ENCODE results near the gene BCOR.

The BCOR gene

DNA sequence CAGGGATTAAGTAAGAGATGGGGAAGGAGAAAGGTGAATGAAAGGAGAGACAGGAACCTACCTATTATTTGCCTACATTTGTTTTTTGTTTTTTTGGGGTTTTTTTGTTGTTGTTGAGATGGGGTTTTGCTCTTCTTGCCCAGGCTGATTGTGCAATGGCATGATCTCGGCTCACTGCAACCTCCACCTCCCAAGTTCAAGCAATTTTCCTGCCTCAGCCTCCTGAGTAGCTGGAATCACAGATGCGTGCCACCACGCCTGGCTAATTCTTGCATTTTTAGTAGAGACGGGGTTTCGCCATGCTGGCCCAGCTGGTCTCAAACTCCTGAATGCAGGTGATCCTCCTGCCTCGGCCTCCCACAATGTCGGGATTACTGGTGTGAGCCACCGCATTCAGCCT is 57.9 kb downstream of the BCOR start:
- Histone ChIP-seq H2AFZ (ENCODE audit: low read length) (no peak overlapping the region), H3K4me2 (ENCODE audit: low read length) (no peak overlapping the region), H3K79me2 (ENCODE audit: insufficient read depth, low read length) (no peaks in the 10 kb centered on the region), H3K4me1 (ENCODE audit: insufficient read depth, low read length, severe bottlenecking) (peaks cover 16% of the 10 kb centered on the region), H3F3A (ENCODE audit: insufficient read depth, low read length) (no peaks in the 10 kb centered on the region), H4K20me1 (ENCODE audit: insufficient read depth, low read length) (no peaks in the 10 kb centered on the region), H3K4me3 (ENCODE audit: low read depth, low read length, poor library complexity, severe bottlenecking) (no peak overlapping the region), H3K9me3 (ENCODE audit: low read length) (no peaks in the 10 kb centered on the region), H3K9me2 (ENCODE audit: low read depth, low read length) (no peaks in the 10 kb centered on the region), H3K9ac (ENCODE audit: low read length) (no peak overlapping the region), H3K27me3 (ENCODE audit: insufficient read depth, low read length) (no peaks in the 10 kb centered on the region), H3K27ac (ENCODE audit: low read depth, low read length, poor library complexity, severe bottlenecking) (no peak overlapping the region), H3K36me3 (ENCODE audit: insufficient read depth, low read length) (no peaks in the 10 kb centered on the region; the same call in 1 of the 2 replicates)
- TF ChIP-seq CTCF (IDR thresholded peaks at IDR 0.05; ENCODE audit: low read length), result no peak
- no peak for TF ChIP-seq EZH2 (IDR thresholded peaks at IDR 0.05; ENCODE audit: borderline replicate concordance, low read length)

GRCh38 chrX:40037367-40037766 is 60.4 kb downstream of the BCOR start:
- Histone ChIP-seq H3K4me3 (ENCODE audit: low read depth, low read length, poor library complexity, severe bottlenecking) (no peak overlapping the region), H3F3A (ENCODE audit: insufficient read depth, low read length) (no peaks in the 10 kb centered on the region), H4K20me1 (ENCODE audit: insufficient read depth, low read length) (no peaks in the 10 kb centered on the region), H3K4me2 (ENCODE audit: low read length) (no peak overlapping the region), H2AFZ (ENCODE audit: low read length) (no peak overlapping the region), H3K27me3 (ENCODE audit: insufficient read depth, low read length) (no peaks in the 10 kb centered on the region), H3K9me2 (ENCODE audit: low read depth, low read length) (no peaks in the 10 kb centered on the region), H3K4me1 (ENCODE audit: insufficient read depth, low read length, severe bottlenecking) (peaks cover 15% of the 10 kb centered on the region), H3K9me3 (ENCODE audit: low read length) (no peaks in the 10 kb centered on the region), H3K27ac (ENCODE audit: low read depth, low read length, poor library complexity, severe bottlenecking) (no peak overlapping the region), H3K36me3 (ENCODE audit: insufficient read depth, low read length) (no peaks in the 10 kb centered on the region), H3K9ac (ENCODE audit: low read length) (no peak overlapping the region), H3K79me2 (ENCODE audit: insufficient read depth, low read length) (no peaks in the 10 kb centered on the region)
- TF ChIP-seq EZH2 (IDR thresholded peaks at IDR 0.05; ENCODE audit: borderline replicate concordance, low read length) (no peak), CTCF (IDR thresholded peaks at IDR 0.05; ENCODE audit: low read length) (no peak)

DNA sequence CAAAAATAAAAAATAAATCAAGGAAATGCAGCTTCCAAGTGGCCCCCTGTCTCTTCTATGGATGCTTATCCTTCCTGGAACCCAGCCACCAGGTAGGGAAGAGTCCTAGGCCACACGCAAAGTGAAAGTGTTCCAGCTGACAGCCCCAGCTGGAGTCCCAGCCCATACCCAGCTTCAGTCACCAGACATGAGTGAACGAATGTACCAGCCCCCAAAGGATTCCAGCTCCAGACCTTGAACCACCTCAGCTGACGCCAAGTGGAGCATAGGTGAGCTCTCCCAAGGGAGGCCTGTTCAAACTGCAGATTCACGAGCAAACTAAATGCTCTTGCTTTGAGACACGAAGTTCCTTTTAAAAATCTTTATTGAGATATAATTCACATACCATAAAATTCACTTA is 62.0 kb downstream of the BCOR start:
- no peak for TF ChIP-seq CTCF (IDR thresholded peaks at IDR 0.05; ENCODE audit: low read length)
- TF ChIP-seq EZH2 (IDR thresholded peaks at IDR 0.05; ENCODE audit: borderline replicate concordance, low read length), result no peak
- Histone ChIP-seq H3F3A (ENCODE audit: insufficient read depth, low read length) (no peaks in the 10 kb centered on the region), H2AFZ (ENCODE audit: low read length) (no peak overlapping the region), H3K9me2 (ENCODE audit: low read depth, low read length) (no peaks in the 10 kb centered on the region), H3K36me3 (ENCODE audit: insufficient read depth, low read length) (no peaks in the 10 kb centered on the region), H3K79me2 (ENCODE audit: insufficient read depth, low read length) (no peaks in the 10 kb centered on the region), H3K9me3 (ENCODE audit: low read length) (no peaks in the 10 kb centered on the region), H3K4me3 (ENCODE audit: low read depth, low read length, poor library complexity, severe bottlenecking) (no peak overlapping the region), H3K9ac (ENCODE audit: low read length) (no peak overlapping the region), H3K27ac (ENCODE audit: low read depth, low read length, poor library complexity, severe bottlenecking) (no peak overlapping the region), H4K20me1 (ENCODE audit: insufficient read depth, low read length) (no peaks in the 10 kb centered on the region), H3K27me3 (ENCODE audit: insufficient read depth, low read length) (no peaks in the 10 kb centered on the region), H3K4me1 (ENCODE audit: insufficient read depth, low read length, severe bottlenecking) (peaks cover 8% of the 10 kb centered on the region), H3K4me2 (ENCODE audit: low read length) (no peak overlapping the region)

All from OCI-LY1 (cell line).